Measurements from ENCODE around the gene SLC18A3. TPM values are rescaled to one million over a fixed set of nuclear protein-coding genes. Genes with fewer than 3 reads are reported as not detected.

Gene SLC18A3
- total and polyA plus RNA-seq, 7 donors: 0.16 to 2.5 (median 0.83) TPM; not detected in 3

GRCh38 chr10:49647554-49647953 lies 37.4 kb downstream of the SLC18A3 start:
- Histone ChIP-seq H3K4me1 (no peaks in the 10 kb centered on the region), H3K9me3 (no peaks in the 10 kb centered on the region), H3K27me3 (peaks cover 0 to 18% (median 8%) of the 10 kb centered on the region in 3 donors), H3K27ac (no peak overlapping the region), H3K4me3 (no peak overlapping the region), H3K36me3 (no peaks in the 10 kb centered on the region)
- WGBS, 2 donors: 81 to 85% methylated on average over 4 of the region's 4 CpGs
- intact Hi-C loops (cut with DNase I): no loop called here
- DNase-seq: no peak
- TF ChIP-seq POLR2A (IDR thresholded peaks at IDR 0.05) (no peak), EP300 (IDR thresholded peaks at IDR 0.05) (no peak), CTCF (IDR thresholded peaks at IDR 0.05) (no peak), POLR2AphosphoS5 (IDR thresholded peaks at IDR 0.05) (no peak)

- Histone ChIP-seq H3K4me3 (no peak overlapping the region), H3K9me3 (no peaks in the 10 kb centered on the region), H3K27ac (no peak overlapping the region), H3K27me3 (peaks cover 0 to 17% (median 6%) of the 10 kb centered on the region in 3 donors), H3K4me1 (no peaks in the 10 kb centered on the region), H3K36me3 (no peaks in the 10 kb centered on the region)
- intact Hi-C loops (cut with DNase I): no loop called here
- no peak for TF ChIP-seq POLR2AphosphoS5 (IDR thresholded peaks at IDR 0.05)
- no peak for DNase-seq
- 72 to 73% methylated on average over 18 of the region's 18 CpGs for WGBS, 2 donors
These were observed 38.1 kb downstream of the SLC18A3 start for GRCh38 chr10:49647985-49648795.

- H3K9me3 ChIP-seq: no peaks in the 10 kb centered on the region
- TF ChIP-seq CTCF (IDR thresholded peaks at IDR 0.05): no peak
- no peak for TF ChIP-seq POLR2A (IDR thresholded peaks at IDR 0.05)
- TF ChIP-seq EP300 (IDR thresholded peaks at IDR 0.05): no peak
- no peak for TF ChIP-seq POLR2AphosphoS5 (IDR thresholded peaks at IDR 0.05)
- peaks cover 0 to 11% (median 6%) of the 10 kb centered on the region in 3 donors for H3K27me3 ChIP-seq
- no peaks in the 10 kb centered on the region for H3K4me1 ChIP-seq
- no peaks in the 10 kb centered on the region for H3K36me3 ChIP-seq
- DNase-seq: no peak
- H3K4me3 ChIP-seq: no peak overlapping the region
- intact Hi-C loops (cut with DNase I): no loop called here
- 14 to 29% methylated on average over 17 of the region's 17 CpGs for WGBS, 2 donors
- H3K27ac ChIP-seq: no peak overlapping the region
These were observed 39.2 kb downstream of the SLC18A3 start for GRCh38 chr10:49649294-49649693.

- H3K4me1 ChIP-seq: no peaks in the 10 kb centered on the region
- H3K36me3 ChIP-seq: no peaks in the 10 kb centered on the region
- intact Hi-C loops (cut with DNase I): no loop called here
- no peak overlapping the region for H3K27ac ChIP-seq
- TF ChIP-seq EP300 (IDR thresholded peaks at IDR 0.05) (no peak), POLR2AphosphoS5 (IDR thresholded peaks at IDR 0.05) (no peak), POLR2A (IDR thresholded peaks at IDR 0.05) (no peak), CTCF (IDR thresholded peaks at IDR 0.05) (no peak)
- DNase-seq: no peak
- peaks cover 0 to 11% (median under 1%) of the 10 kb centered on the region in 3 donors for H3K27me3 ChIP-seq
- no peak overlapping the region for H3K4me3 ChIP-seq
- no peaks in the 10 kb centered on the region for H3K9me3 ChIP-seq
- 55 to 63% methylated on average over 8 of the region's 8 CpGs for WGBS, 2 donors
These were observed 40.0 kb downstream of the SLC18A3 start for GRCh38 chr10:49649936-49650723.

GRCh38 chr10:49650724-49651034 lies 40.6 kb downstream of the SLC18A3 start:
- Histone ChIP-seq H3K27me3 (peaks cover 0 to 11% (median 0%) of the 10 kb centered on the region in 3 donors), H3K4me1 (no peaks in the 10 kb centered on the region), H3K36me3 (no peaks in the 10 kb centered on the region), H3K4me3 (no peak overlapping the region), H3K9me3 (no peaks in the 10 kb centered on the region), H3K27ac (no peak overlapping the region)
- TF ChIP-seq CTCF (IDR thresholded peaks at IDR 0.05): no peak
- no peak for TF ChIP-seq POLR2AphosphoS5 (IDR thresholded peaks at IDR 0.05)
- no peak for TF ChIP-seq POLR2A (IDR thresholded peaks at IDR 0.05)
- TF ChIP-seq EP300 (IDR thresholded peaks at IDR 0.05): no peak
- 94 to 95% methylated on average over 1 of the region's 1 CpG for WGBS, 2 donors
- intact Hi-C loops (cut with DNase I): no loop called here
- no peak for DNase-seq

Measured in sigmoid colon (tissue), 7 donors.